Parathyroid adenoma (tissue), 2 donors: ENCODE measurements around the gene S100A9.

Source experiments
- H2AFZ ChIP-seq: fragments of 300-600 bp; sonication (generic); one replicate; pipeline ENCODE4 v1.7.0; 2017; ENCODE audit warnings: antibody characterized with exemption, mild to moderate bottlenecking
- H3K27ac ChIP-seq: fragments of 300-600 bp; sonication (generic); one replicate; pipeline ENCODE4 v1.7.0; 2017
- H3K27me3 ChIP-seq: fragments of 300-600 bp; sonication (generic); one replicate; pipeline ENCODE4 v1.7.0; 2017; ENCODE audit warnings: low read length; ENCODE audit not compliant: control insufficient read depth, insufficient read depth
- H3K36me3 ChIP-seq: fragments of 300-600 bp; sonication (generic); one replicate; pipeline ENCODE4 v1.7.0; 2017; ENCODE audit warnings: low read length; ENCODE audit not compliant: control insufficient read depth, insufficient read depth
- H3K4me1 ChIP-seq: fragments of 300-600 bp; sonication (generic); one replicate; pipeline ENCODE4 v1.7.0; 2017; ENCODE audit warnings: control low read depth
- H3K4me2 ChIP-seq: fragments of 300-600 bp; sonication (generic); one replicate; pipeline ENCODE4 v1.7.0; 2017; ENCODE audit warnings: low read length
- H3K4me3 ChIP-seq: fragments of 300-600 bp; sonication (generic); one replicate; pipeline ENCODE4 v1.7.0; 2017; ENCODE audit warnings: low read depth, low read length
- H3K79me2 ChIP-seq: fragments of 300-600 bp; sonication (generic); one replicate; pipeline ENCODE4 v1.7.0; 2017; ENCODE audit warnings: control low read depth
- H3K9ac ChIP-seq: fragments of 300-600 bp; sonication (generic); one replicate; pipeline ENCODE4 v1.7.0; 2017; ENCODE audit warnings: mild to moderate bottlenecking
- H3K9me3 ChIP-seq: fragments of 300-600 bp; sonication (generic); one replicate; pipeline ENCODE4 v1.7.0; 2017; ENCODE audit warnings: low read length; ENCODE audit not compliant: control insufficient read depth
- TF ChIP-seq, protein P1 (sequence below): fragments of 300-600 bp; sonication (generic); IDR thresholded peaks from one replicate; pipeline ENCODE4 v1.7.0; 2017; ENCODE audit warnings: antibody characterized with exemption, mild to moderate bottlenecking
- donor health status: primary hyperparathyroidism.

Gene S100A9

DNA sequence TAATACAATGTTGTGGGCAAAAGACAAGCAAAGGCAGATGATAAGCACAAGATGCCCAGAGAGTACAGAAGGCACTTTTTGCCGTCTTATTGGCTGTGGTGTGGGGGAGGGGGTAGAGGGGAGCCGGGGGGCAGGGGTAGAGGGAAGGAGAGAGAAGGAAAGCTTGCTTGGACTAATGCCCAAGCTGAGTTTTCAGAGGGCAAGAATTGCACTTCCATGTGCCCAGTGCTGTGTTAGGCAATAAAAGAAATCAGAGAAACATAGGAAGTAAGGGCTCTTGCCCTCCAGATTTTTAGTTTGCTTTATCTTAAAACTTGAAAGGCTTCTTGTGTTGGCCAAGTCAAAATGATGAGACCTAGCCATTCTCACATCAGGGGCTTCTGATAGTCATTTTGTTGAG, 9.4 kb downstream of the S100A9 start:
- no peaks in the 10 kb centered on the region for H3K4me1 ChIP-seq
- H3K4me3 ChIP-seq, result no peak overlapping the region
- no peak overlapping the region for H3K4me2 ChIP-seq
- no peaks in the 10 kb centered on the region for H3K9me3 ChIP-seq
- no peak overlapping the region for H2AFZ ChIP-seq
- no peaks in the 10 kb centered on the region for H3K27me3 ChIP-seq
- no peaks in the 10 kb centered on the region for H3K36me3 ChIP-seq
- no peak overlapping the region for H3K27ac ChIP-seq
- TF ChIP-seq, protein P1, sequence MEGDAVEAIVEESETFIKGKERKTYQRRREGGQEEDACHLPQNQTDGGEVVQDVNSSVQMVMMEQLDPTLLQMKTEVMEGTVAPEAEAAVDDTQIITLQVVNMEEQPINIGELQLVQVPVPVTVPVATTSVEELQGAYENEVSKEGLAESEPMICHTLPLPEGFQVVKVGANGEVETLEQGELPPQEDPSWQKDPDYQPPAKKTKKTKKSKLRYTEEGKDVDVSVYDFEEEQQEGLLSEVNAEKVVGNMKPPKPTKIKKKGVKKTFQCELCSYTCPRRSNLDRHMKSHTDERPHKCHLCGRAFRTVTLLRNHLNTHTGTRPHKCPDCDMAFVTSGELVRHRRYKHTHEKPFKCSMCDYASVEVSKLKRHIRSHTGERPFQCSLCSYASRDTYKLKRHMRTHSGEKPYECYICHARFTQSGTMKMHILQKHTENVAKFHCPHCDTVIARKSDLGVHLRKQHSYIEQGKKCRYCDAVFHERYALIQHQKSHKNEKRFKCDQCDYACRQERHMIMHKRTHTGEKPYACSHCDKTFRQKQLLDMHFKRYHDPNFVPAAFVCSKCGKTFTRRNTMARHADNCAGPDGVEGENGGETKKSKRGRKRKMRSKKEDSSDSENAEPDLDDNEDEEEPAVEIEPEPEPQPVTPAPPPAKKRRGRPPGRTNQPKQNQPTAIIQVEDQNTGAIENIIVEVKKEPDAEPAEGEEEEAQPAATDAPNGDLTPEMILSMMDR, result no peak
- no peak overlapping the region for H3K9ac ChIP-seq
- no peaks in the 10 kb centered on the region for H3K79me2 ChIP-seq

DNA sequence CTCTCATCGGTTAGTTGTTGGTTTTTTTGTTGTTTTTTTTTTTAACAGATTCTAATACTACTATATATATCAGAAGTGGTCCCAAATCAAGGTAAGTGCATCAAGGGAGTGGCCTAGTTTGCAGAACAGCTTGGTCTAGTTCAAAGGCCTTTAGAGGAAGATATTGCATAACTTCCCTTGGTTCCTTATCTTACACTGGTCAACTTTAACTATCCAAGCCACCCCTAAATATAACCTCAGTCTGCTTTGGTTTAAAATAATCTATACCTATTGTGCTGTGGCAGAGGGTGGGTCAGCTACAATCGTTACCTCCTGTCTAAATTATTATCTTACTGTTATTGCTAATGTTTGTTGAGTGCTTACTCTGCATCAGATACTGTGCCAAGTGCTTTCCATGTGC, 10.8 kb downstream of the S100A9 start:
- H3K9ac ChIP-seq, result no peak overlapping the region
- H3K4me3 ChIP-seq, result no peak overlapping the region
- no peaks in the 10 kb centered on the region for H3K79me2 ChIP-seq
- H2AFZ ChIP-seq, result no peak overlapping the region
- no peak overlapping the region for H3K4me2 ChIP-seq
- no peaks in the 10 kb centered on the region for H3K36me3 ChIP-seq
- no peaks in the 10 kb centered on the region for H3K4me1 ChIP-seq
- TF ChIP-seq, protein P1, result no peak
- H3K27me3 ChIP-seq, result no peaks in the 10 kb centered on the region
- no peak overlapping the region for H3K27ac ChIP-seq
- no peaks in the 10 kb centered on the region for H3K9me3 ChIP-seq

DNA sequence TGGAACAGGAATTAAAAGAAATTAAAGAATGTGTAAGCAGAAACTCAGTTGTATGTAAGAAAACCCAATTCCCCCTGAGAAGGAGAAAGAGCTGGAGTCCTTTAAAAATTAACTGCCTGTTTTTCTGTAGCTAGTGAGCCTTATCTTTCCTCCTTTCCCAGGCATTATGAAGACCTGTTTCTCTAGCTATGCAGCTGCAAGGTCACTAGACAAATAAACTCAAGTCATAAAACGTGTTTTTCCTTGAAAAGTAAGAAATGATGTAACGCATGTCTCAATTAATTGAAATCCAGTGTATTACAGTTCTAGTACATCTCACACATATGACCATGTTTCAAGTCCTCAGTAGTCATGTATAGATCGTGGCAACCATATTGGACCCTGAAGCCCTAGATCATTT, 12.5 kb downstream of the S100A9 start:
- H3K4me1 ChIP-seq, result no peaks in the 10 kb centered on the region
- H3K9ac ChIP-seq, result no peak overlapping the region
- H3K27ac ChIP-seq, result no peak overlapping the region
- no peak overlapping the region for H3K4me2 ChIP-seq
- TF ChIP-seq, protein P1, result no peak
- no peaks in the 10 kb centered on the region for H3K36me3 ChIP-seq
- no peaks in the 10 kb centered on the region for H3K79me2 ChIP-seq
- no peaks in the 10 kb centered on the region for H3K9me3 ChIP-seq
- H2AFZ ChIP-seq, result no peak overlapping the region
- no peak overlapping the region for H3K4me3 ChIP-seq
- no peaks in the 10 kb centered on the region for H3K27me3 ChIP-seq

DNA sequence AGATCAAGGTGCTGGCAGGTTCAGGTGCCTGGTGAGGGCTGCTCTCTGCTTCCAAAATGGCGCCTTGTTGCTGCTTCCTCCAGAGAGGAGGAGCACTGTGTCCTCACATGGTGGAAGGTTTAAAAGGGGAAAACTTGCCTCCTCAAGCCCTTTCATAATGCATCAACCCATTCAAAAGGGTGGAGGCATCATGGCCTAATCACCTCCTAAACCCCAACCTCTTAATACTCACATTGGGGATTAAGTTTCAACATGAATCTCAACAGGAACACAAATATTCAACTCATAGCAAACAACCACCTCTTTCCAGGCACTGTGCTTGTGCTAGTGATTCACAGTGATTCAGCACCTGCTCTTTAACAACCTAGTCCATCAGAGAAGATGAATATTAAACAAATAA, 13.6 kb downstream of the S100A9 start:
- H3K9ac ChIP-seq, result no peak overlapping the region
- no peaks in the 10 kb centered on the region for H3K36me3 ChIP-seq
- TF ChIP-seq, protein P1, result no peak
- H3K4me2 ChIP-seq, result no peak overlapping the region
- no peaks in the 10 kb centered on the region for H3K4me1 ChIP-seq
- H3K79me2 ChIP-seq, result no peaks in the 10 kb centered on the region
- H2AFZ ChIP-seq, result no peak overlapping the region
- no peaks in the 10 kb centered on the region for H3K9me3 ChIP-seq
- H3K27me3 ChIP-seq, result no peaks in the 10 kb centered on the region
- no peak overlapping the region for H3K27ac ChIP-seq
- no peak overlapping the region for H3K4me3 ChIP-seq

DNA sequence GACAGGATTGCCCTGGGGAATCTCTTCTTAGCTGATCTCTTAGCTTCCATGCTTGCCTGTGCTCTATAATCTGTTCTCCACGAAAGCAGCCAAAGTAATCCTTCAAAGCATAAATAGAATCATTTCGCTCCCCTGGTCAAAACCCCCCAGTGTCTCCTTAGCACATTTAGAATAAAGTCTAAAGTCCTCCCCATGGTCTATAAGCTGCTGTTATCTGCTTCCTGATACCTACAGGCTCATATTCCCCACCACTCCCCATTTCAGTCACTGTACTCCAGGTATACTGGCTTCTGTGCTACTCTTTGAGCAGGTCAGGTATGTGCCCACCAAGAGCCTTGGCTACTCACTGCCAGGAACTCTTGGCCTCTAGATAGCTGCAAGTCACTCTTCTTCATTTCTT, 14.9 kb downstream of the S100A9 start:
- Histone ChIP-seq H3K4me1 (no peaks in the 10 kb centered on the region), H3K4me2 (no peak overlapping the region), H3K4me3 (no peak overlapping the region), H3K9ac (no peak overlapping the region), H3K79me2 (no peaks in the 10 kb centered on the region), H3K27me3 (no peaks in the 10 kb centered on the region), H3K9me3 (no peaks in the 10 kb centered on the region), H3K36me3 (no peaks in the 10 kb centered on the region), H3K27ac (no peak overlapping the region), H2AFZ (no peak overlapping the region)
- TF ChIP-seq, protein P1, result no peak
